Hepatocyte (in vitro differentiated cells): ENCODE results near the gene MOBP. TPM values are rescaled to one million over a fixed set of nuclear protein-coding genes. Genes with fewer than 3 reads are reported as not detected.
A peak's percentile ranks its signal among the peaks of the same experiment; 100 is the strongest.
"Not testable (repeated sequence)": the region's sequence is repeated elsewhere in the genome, so short reads cannot be mapped to it uniquely, and the experiment has no call there.

Experiments
- DNase-seq: peaks from one replicate; pipeline ENCODE4 v3.0.0-alpha.2; 2016; ENCODE audit warnings: low spot score
- H2AFZ ChIP-seq: fragments of 200-600 bp; sonication (generic); 2 replicates; pipeline ENCODE4 v1.6.0; 2016; ENCODE audit warnings: antibody characterized with exemption, mild to moderate bottlenecking
- H3K27ac ChIP-seq: fragments of 200-600 bp; sonication (generic); 2 replicates; pipeline ENCODE4 v1.5.1; 2016; ENCODE audit warnings: mild to moderate bottlenecking
- H3K27me3 ChIP-seq: fragments of 200-600 bp; sonication (generic); 2 replicates; pipeline ENCODE4 v1.6.1; 2016
- H3K36me3 ChIP-seq: fragments of 200-600 bp; sonication (generic); replicated peaks from 2 replicates; pipeline ENCODE4 v1.5.1; 2016; ENCODE audit warnings: low read depth; ENCODE audit not compliant: insufficient read depth
- H3K4me1 ChIP-seq: fragments of 200-600 bp; sonication (generic); 2 replicates; pipeline ENCODE4 v1.5.1; 2016; ENCODE audit warnings: mild to moderate bottlenecking, moderate library complexity; ENCODE audit not compliant: insufficient read depth
- H3K4me2 ChIP-seq: fragments of 200-600 bp; sonication (generic); 2 replicates; pipeline ENCODE4 v1.6.0; 2016
- H3K4me3 ChIP-seq: fragments of 200-600 bp; sonication (generic); 2 replicates; pipeline ENCODE4 v1.5.1; 2016; ENCODE audit warnings: mild to moderate bottlenecking
- H3K79me2 ChIP-seq: fragments of 200-600 bp; sonication (generic); 2 replicates; pipeline ENCODE4 v1.6.0; 2017; ENCODE audit warnings: mild to moderate bottlenecking
- H3K9me2 ChIP-seq: fragments of 200-600 bp; sonication (generic); replicated peaks from 2 replicates; pipeline ENCODE4 v1.6.0; 2017; ENCODE audit warnings: mild to moderate bottlenecking; ENCODE audit not compliant: insufficient read depth
- H3K9me3 ChIP-seq: fragments of 200-600 bp; sonication (generic); 2 replicates; pipeline ENCODE4 v1.5.1; 2016; ENCODE audit warnings: low read depth, mild to moderate bottlenecking
- H4K20me1 ChIP-seq: fragments of 200-600 bp; sonication (generic); 2 replicates; pipeline ENCODE4 v1.6.0; 2016; ENCODE audit warnings: mild to moderate bottlenecking; ENCODE audit not compliant: insufficient read depth, poor library complexity, severe bottlenecking
- CTCF ChIP-seq: fragments of 200-600 bp; sonication (generic); IDR thresholded peaks from 2 replicates; pipeline ENCODE4 v1.5.1; 2016; ENCODE audit warnings: antibody characterized with exemption, mild to moderate bottlenecking; ENCODE audit not compliant: poor library complexity
- EZH2 ChIP-seq: fragments of 200-600 bp; sonication (generic); IDR thresholded peaks from 2 replicates; pipeline ENCODE4 v1.6.1; 2016; ENCODE audit warnings: antibody characterized with exemption, mild to moderate bottlenecking, borderline replicate concordance
- EZH2phosphoT487 ChIP-seq: fragments of 200-600 bp; sonication (generic); IDR thresholded peaks from one replicate; pipeline ENCODE4 v1.6.1; 2018; ENCODE audit warnings: antibody characterized with exemption, mild to moderate bottlenecking, low read depth, moderate library complexity; ENCODE audit not compliant: unreplicated experiment, severe bottlenecking
- WGBS: methylation state at CpG from one replicate; pipeline ENCODE4 v1.1.6; 2016; ENCODE audit warnings: low lambda C conversion rate; ENCODE audit errors: missing lambda C conversion rate; 5-methylcytosine and 5-hydroxymethylcytosine counted together
- polyA plus RNA-seq: library from polyadenylated mRNA; unstranded; fragments of >200 nt; fragmentation: Nextera tagmentation; extraction: Ambion mirVana; gene quantifications from 2 replicates; pipeline ENCODE4 v1.2.1, GENCODE V29; 2016
- total RNA-seq: library from RNA; depleted of rRNA; stranded (reverse); fragments of >200 nt; gene quantifications from 2 replicates; pipeline ENCODE4 v1.2.3, GENCODE V29; 2014

The MOBP gene
- total RNA-seq (0.10 and 0.40 TPM in 2 replicates), polyA plus RNA-seq (0.17 TPM in 1 of 2 replicates, not detected in the other)

GRCh38 chr3:39467394-39468107 is at the start of gene MOBP:
Gene MOBP (plus strand): TSS chr3:39467680. CDS start chr3:39502070, 34,390 bp downstream.
- Histone ChIP-seq H3K4me2 (no peak within 1 kb of the TSS), H3K9me2 (no peaks in the 10 kb centered on the region), H3K27me3 (no peaks in the 10 kb centered on the region), H3K9me3 (no peaks in the 10 kb centered on the region), H3K4me1 (no peaks in the 10 kb centered on the region), H3K27ac (no peak within 1 kb of the TSS), H2AFZ (no peak within 1 kb of the TSS), H4K20me1 (no peaks in the 10 kb centered on the region), H3K79me2 (no peaks in the 10 kb centered on the region), H3K4me3 (no peak within 1 kb of the TSS), H3K36me3 (no peaks in the 10 kb centered on the region)
- no peak for TF ChIP-seq EZH2
- TF ChIP-seq CTCF = no peak
- no peak for TF ChIP-seq EZH2phosphoT487
- WGBS = 43% methylated on average over 4 of the region's 4 CpGs
- DNase-seq = no peak

GRCh38 chr3:39418556-39419225 is 48.8 kb upstream of the MOBP start:
- H3K79me2 ChIP-seq = not testable (repeated sequence)

GRCh38 chr3:39419742-39420315 is 47.7 kb upstream of the MOBP start:
- Histone ChIP-seq H4K20me1 (no peaks in the 10 kb centered on the region), H3K27ac (peak overlapping the region; percentile 50), H3K79me2 (no peaks in the 10 kb centered on the region), H3K9me3 (no peaks in the 10 kb centered on the region), H3K4me2 (no peak overlapping the region), H3K36me3 (no peaks in the 10 kb centered on the region), H3K27me3 (no peaks in the 10 kb centered on the region), H3K9me2 (no peaks in the 10 kb centered on the region), H3K4me3 (no peak overlapping the region), H2AFZ (no peak overlapping the region), H3K4me1 (peaks cover 11% of the 10 kb centered on the region)
- TF ChIP-seq EZH2 (no peak), EZH2phosphoT487 (no peak), CTCF (no peak)
- 65% methylated on average over 2 of the region's 2 CpGs for WGBS
- DNase-seq = no peak

More at GRCh38 chr3:39418556-39419225, 48.8 kb upstream of the MOBP start:
- H3K4me1 ChIP-seq = peaks cover 11% of the 10 kb centered on the region
- H3K27ac ChIP-seq = peak overlapping the region; percentile 50
- not testable (repeated sequence) for H3K9me3 ChIP-seq, H3K4me2 ChIP-seq, H3K36me3 ChIP-seq, H4K20me1 ChIP-seq, H3K27me3 ChIP-seq, DNase-seq, H3K4me3 ChIP-seq, H2AFZ ChIP-seq, H3K9me2 ChIP-seq
- 30% methylated on average over 14 of the region's 14 CpGs for WGBS

GRCh38 chr3:39420543-39420942 is 46.9 kb upstream of the MOBP start:
- Histone ChIP-seq H3K27ac (no peak overlapping the region), H3K4me2 (no peak overlapping the region), H4K20me1 (no peaks in the 10 kb centered on the region), H3K9me3 (no peaks in the 10 kb centered on the region), H3K9me2 (no peaks in the 10 kb centered on the region), H2AFZ (no peak overlapping the region), H3K27me3 (no peaks in the 10 kb centered on the region), H3K4me3 (no peak overlapping the region), H3K79me2 (no peaks in the 10 kb centered on the region), H3K36me3 (no peaks in the 10 kb centered on the region), H3K4me1 (peaks cover 11% of the 10 kb centered on the region)
- TF ChIP-seq EZH2 (no peak), CTCF (no peak), EZH2phosphoT487 (no peak)
- 85% methylated on average over 2 of the region's 2 CpGs for WGBS
- no peak for DNase-seq
